ENCODE results near the gene SPTBN2.
A peak's percentile ranks its signal among the peaks of the same experiment; 100 is the strongest.
"Not testable (repeated sequence)": the region's sequence is repeated elsewhere in the genome, so short reads cannot be mapped to it uniquely, and the experiment has no call there.

The SPTBN2 gene

DNA sequence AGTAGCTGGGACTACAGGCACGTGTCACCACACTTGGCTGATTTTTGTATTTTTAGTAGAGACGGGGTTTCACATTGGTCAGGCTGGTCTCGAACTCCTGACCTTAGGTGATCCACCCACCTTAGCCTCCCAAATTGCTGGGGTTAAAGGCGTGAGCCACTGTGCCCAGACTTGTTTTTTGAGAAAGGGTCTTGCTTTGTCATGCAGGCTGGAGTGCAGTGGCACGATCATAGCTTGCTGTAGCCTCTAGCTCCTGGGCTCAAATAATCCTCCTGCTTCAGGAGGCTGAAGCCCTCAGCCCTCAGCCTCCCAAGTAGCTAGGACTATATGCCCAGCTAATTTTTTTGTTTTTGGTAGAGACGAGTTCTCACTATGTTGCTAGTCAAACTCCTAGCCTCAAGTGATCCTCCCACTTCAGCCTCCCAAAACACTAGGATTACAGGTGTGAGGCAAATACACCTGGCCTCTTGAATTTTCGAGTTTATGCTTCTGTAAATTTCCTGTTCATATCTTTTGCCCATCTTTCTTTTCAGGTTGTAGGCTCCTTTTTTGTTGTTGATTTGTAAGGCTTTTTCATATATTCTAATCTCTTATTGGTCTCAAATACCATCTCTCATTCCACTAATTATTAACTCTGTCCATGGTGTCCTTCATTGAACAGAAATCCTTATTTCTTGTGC lies 47.9 kb downstream of the SPTBN2 start:
- DNase-seq = no peak

DNA sequence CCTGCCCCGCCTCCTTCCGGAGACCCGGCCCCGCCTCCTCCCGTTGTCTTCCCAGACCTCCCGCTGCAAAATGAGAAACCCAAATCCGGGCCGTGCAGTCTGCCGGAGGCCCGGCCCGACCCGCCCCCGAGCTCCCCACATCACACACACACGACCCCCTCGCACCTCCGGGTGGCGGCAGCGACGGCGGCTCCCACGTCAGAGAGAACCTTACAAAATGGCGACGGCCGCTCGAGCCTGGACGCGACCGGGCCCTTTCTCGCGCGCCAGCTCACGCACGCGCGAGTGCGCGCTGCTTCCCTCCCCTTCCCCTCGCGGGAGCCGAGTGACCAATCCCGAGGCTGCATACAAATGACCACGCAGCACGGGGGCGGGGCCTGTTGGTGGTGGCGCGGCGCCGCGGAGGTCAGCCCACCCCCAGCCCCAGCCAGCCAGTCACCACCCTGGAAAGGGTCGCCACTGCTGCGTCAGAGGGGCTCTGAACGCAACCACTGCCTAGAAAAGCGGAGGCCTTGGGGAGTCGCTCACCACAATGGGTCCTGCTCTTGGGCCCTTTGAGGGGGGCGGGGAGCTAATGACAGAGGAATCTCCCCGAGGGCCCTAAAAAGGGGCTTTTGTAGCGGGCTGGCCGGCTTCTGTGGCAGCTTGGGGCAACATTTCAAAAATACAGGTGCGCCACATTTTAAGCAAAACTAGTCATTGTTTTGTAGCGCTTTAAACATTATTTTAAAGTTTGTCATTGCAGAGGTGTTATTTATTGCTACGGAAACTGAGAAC lies 51.2 kb downstream of the SPTBN2 start, which contains the start of gene RBM4B:
Gene RBM4B (minus strand): TSS at position 289 of the 777 bp plus-strand sequence. CDS start 808 bp downstream, outside the sequence.
- DNase-seq = peak; percentile 96

DNA sequence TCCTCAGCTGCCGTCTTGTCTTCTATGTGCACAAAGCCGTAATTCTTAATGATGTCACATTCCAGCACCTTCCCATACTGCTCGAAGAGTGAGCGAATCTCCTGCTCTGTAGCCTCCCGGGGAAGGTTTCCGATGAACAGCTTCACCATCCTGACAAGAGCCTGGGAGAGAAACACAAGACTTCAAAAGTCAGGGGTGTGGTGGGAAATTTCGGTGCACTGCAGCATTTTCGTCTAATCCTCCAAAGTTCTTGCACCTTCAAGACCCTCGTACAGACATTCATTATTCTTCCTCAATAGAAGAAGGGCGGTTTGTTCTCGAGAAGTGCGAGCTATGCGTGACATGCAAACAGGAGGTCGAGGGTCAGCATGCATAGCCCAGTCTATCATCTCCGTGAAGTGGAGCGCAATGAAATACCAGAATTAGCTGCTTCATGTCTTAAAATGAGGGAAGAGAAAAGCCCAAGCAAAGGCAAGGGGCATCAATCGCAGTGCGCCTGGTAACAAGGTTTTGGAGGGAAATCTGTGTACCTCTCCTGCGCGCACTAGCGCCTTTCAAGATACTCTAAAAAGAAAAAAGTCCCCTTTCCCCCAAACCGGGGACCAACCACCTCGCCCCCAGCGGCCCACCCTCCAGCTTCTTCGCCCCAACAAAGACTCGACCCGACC lies 52.0 kb downstream of the SPTBN2 start:
- no peak for DNase-seq

DNA sequence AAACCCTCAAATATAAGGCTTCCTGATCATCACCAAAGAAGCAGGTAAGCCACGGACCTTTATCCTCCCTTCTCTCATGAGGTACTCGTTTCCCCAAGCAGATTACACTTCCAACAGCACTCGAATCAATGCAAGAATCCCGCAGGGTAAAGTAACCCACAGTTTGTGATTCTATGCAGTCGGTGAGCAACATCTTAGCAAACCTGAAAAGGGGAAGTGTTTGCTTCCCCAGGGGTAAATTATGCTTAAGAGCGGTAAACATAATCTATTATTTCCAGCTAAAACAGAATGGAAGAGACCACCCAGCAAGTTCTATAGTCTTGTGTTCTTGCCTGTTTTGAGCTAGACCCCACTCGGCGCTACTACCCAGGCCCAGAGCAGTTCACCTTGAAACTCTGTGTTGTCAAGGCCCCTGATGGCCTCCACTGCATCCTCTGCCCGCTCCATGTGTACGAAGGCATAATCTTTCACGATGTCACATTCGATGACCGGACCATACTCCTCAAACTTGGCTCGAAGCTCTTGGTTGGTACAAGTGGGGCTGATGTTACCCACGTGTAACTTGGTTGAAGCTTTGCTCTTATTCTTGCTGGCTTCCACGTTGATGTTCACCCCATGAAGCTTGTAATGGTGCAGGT lies 52.6 kb downstream of the SPTBN2 start:
- no peak for DNase-seq

DNA sequence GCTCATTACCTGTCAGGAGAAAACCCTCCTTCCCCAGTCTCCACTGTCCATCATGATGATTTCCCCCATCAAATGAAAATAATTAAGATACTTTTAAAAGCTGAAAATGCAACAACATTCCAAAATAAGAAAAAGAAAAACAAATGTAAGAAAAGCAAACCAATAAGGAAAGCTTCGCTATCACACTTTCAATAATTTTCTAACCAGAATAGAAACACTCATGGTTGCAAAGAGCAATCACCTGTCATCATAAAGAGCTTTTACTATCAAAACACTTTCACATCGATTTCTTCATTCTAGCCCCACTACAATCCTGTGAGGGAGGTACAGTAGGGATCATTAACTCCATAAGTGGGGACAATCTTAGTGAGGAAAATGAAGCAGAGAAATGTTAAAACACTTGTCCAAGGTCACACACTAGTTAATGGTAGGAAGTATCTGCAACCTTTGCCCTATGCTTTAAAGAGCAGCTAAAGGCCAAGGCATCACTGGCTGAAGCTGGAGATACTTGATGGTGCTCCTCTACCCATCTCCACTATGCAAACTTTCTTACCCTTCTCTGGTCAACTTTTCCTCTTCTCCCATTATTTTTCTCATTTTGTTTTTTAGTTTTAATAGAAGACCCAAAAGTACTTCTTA lies 53.9 kb downstream of the SPTBN2 start:
- DNase-seq = no peak

DNA sequence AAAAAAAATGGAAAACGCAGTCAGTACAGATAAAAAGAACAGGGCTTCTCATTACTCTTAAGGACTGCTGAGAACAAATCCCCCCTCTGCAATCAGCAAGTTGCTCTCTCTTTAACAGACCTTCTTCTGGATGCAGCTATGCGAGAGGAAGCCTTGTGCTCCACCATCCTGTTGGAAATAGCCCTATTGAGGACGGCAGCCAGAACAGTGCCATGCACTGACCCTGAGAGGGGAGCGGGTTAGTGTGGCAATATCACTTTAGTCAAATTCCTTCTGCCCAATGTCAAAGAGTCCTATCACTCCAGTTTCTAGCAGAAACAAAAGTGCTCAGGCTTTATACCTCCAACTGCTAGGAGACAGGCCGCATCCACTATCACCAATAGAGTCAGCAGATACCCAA lies 58.2 kb downstream of the SPTBN2 start:
- no peak for DNase-seq

DNA sequence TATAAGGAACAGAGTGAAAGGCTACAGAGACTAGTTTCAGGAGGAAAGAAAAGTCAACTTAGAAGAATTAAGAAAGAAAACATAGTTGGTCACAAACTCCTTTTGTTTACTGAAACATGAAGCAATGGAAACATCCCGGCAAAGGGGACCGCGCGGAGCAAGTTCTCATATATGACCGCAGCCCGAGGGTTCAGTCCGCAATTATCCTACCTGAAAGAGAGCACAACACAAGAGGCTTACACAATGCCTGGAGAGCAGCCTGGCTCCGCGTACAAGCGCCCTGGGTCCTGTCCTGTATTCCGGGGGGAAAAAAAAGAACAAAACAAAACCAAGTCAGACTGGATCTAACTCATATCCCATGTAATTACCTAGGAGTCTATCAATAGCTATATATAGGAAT lies 63.6 kb downstream of the SPTBN2 start:
- no peak for DNase-seq

DNA sequence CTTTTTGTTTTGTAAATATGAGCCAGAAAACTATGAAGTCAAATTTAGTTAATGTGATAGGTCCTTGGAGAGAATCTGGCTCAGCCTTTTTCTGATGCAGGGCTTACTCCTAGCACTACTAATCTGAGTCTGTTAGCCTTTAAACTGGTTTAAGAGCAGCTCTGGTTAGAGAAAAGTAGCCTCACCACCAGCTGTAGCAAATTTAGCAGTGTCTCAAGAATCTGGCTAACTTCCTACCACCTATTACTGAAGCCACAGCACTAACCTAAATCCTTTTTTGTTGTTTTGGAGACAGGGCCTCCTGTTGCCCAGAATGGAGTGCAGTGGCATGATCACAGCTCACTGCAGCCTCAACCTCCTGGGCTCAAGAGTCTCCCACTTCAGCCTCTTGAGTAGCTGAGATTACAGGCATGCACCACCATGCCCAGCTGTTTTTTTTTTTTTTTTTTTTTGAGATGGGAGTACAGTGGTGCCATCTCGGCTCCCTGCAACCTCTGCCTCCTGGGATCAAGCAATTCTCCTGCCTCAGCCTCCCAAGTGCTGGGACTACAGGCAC lies 65.2 kb downstream of the SPTBN2 start:
- DNase-seq = no peak

DNA sequence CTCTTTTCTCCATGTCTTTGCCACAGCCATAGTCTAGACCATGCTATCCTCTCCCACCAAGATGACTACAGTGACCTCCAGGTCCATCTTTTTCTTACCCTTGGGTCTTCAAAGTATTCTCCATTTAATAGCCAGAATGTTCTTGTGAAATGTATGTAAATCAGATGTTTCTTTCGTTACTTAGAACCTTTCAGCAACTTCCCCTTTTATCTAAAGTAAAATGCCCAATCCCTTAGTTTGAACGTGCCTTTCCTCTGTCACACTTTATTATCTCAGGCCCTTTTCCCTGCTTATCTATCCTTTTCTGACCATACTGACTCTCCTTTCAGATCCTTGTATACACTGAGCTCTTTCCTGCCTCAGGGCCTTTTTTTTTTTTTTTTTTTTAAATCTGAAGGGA lies 69.3 kb downstream of the SPTBN2 start:
- DNase-seq = no peak

DNA sequence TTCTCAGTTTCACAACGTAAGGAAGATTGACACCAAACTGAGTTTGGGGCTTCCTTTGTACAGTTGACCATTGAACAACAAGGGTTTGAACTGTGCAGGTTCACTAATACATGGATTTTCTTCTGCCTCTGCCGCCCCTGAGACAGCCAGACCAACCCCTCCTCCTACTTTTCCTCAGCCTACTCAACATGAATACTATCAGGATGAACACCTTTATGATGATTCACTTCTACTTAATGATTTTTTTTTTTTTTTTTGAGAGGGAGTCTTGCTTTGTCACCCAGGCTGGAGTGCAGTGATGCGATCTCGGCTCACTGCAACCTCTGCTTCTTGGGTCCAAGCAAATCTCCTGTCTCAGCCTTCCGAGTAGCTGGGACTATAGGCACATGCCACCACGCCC lies 75.9 kb downstream of the SPTBN2 start:
- DNase-seq = no peak

DNA sequence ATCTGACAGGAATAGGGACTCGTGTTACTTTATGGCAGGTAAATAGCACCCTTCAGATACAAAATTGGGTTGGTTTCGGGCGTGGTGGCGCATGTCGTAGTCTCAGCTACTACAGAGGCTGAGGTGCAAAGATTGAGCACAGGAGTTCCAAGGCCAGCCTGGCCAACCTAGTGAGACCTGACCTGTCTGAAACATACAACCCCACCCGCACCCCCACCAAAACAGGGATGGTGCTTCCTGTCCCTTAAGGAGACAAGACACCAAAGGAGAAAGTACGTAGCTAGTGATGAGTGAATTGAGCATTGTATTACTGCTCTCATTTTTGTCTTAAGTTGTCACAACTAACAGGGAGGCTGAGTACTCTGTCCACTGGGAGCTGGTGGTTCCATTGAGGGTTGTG lies 76.4 kb downstream of the SPTBN2 start:
- DNase-seq = no peak

DNA sequence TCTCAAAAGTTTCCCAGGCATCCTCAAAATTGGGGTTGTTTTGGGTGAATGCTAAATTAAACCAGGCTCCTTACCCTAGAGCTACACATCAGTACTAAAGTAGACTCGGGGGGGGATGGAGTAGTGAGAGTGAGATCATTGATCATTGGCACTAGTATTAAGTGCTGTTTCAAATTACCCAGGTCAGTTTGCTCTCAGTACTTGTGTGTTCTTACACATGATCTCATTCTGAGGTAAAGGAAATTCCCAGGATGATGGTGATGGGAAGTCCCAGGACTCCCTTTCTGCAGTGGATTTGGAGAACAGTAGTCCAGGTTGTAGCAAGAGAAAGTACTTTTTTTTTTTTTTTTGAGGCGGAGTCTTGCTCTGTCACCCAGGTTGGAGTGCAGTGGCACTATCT lies 78.0 kb downstream of the SPTBN2 start:
- no peak for DNase-seq

DNA sequence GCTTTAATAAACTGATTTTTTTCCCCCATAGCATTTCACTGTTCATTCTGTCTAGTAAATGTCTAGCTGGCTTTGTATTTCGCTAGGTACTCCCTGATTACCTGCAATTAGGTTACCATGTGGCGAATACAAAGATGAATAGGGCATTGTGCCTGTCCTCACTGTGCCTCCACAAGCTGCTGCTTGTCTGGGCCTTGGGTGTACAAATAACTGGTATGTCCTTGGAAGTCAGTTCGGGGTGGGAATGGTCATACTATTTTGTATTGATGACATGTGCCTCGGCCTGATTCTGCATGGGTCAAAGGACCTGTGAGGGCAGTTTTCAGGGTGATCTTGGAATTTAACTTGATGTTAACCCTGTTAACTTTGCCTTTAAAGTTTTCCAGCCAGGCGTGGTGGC lies 79.1 kb downstream of the SPTBN2 start:
- no peak for DNase-seq

DNA sequence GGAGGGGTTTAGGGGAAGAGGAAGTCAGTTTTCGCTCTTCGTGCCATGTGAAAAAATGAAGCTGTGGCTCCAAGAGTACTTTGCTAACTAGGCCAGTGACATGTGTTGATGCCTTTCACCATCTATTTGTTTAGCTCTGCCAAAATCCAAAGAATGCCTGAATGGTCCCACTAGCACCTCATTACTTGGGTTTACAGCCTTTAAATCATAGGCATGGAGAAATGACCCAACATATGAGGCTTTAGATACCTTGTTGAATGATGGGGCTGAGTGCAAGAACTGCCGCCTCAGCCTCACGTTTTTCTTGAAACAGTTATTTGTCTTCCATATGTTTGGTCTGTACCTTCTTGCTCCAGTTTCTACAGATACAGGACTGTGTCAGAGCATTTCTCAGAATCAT lies 82.2 kb downstream of the SPTBN2 start:
- DNase-seq = no peak

DNA sequence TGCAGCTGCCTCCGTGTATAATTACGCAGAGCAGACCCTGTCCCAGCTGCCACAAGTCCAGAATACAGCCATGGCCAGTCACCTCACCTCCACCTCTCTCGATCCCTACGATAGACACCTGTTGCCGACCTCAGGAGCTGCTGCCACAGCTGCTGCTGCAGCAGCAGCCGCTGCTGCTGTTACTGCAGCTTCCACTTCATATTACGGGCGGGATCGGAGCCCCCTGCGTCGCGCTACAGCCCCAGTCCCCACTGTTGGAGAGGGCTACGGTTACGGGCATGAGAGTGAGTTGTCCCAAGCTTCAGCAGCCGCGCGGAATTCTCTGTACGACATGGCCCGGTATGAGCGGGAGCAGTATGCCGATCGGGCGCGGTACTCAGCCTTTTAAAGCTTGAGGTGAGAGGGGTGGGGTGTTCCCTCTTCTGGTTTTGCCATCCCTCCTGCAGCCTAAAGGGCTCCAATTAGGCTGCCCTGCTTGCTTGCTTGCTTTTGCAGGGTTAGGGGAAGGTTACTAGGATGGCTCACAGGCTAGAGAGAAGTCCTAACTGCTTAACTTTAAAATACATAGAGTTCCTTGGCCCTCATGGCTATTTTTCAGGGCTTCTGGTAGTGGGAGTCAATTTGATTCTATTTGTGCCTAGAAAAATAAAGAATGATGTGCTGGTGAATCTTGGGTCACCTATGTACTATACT lies 85.1 kb downstream of the SPTBN2 start:
- DNase-seq = no peak

DNA sequence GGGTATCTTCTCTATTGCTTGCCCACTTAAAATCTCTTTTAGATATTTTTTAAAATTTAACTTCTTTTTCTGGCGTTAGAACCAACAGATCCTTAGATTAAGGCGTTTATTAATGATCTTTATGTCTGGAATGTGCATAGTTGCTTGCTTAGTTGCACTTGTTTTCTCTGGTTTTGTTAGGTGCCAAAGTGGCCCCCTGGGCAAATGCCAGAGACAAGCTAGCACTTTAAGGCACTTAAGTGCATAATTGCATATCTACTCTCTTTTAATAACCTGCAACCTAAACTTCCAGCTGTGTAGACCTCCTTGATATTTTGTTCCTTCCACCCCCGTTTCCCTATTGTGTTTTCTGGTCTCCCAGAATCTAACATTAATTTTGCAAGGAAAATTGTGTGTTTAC lies 87.2 kb downstream of the SPTBN2 start:
- DNase-seq = no peak

DNA sequence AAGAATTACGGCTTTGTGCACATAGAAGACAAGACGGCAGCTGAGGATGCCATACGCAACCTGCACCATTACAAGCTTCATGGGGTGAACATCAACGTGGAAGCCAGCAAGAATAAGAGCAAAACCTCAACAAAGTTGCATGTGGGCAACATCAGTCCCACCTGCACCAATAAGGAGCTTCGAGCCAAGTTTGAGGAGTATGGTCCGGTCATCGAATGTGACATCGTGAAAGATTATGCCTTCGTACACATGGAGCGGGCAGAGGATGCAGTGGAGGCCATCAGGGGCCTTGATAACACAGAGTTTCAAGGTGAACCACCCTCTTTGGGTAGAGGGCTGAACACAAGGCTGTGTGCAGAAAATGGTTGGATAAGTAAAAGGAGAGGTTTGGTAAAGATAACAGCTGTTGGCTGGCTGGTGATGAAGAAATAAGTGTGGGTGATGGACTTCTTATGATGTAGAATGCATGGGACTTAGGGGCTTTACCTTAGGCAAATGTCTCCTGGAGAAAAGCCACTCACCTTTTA lies 89.1 kb downstream of the SPTBN2 start:
- not testable (repeated sequence) for DNase-seq

DNA sequence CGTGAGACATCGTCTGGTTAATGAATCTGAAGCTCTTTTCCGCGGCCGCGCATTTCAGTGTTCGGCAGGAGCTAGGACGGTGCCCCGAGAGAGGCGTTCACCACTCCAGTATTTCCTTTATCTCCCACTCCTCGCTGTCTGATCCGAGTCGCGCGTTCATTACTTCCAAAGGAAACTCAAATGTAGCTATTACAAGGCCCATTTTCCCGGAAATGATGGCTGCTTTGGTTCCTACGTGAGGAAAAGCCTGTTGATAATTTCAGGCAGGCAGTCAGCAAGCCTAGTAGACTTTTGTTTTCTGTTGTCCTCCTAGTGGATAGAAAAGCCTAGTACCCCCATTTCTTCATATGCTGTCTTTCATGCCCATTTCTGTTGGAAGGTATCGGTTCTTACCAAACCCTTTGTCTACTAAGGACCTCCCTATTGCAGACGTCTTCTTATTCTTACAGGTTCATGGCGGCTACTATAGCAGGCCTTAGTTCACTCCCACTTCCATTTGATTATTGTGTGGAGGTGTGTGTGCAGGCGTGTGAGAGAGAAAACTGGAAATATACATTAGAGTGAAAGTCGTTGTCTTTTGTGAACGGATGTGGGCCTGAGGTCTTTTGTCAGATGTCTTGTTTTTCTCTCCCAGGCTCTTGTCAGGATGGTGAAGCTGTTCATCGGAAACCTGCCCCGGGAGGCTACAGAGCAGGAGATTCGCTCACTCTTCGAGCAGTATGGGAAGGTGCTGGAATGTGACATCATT lies 89.8 kb downstream of the SPTBN2 start:
- peak; percentile 22 for DNase-seq

DNA sequence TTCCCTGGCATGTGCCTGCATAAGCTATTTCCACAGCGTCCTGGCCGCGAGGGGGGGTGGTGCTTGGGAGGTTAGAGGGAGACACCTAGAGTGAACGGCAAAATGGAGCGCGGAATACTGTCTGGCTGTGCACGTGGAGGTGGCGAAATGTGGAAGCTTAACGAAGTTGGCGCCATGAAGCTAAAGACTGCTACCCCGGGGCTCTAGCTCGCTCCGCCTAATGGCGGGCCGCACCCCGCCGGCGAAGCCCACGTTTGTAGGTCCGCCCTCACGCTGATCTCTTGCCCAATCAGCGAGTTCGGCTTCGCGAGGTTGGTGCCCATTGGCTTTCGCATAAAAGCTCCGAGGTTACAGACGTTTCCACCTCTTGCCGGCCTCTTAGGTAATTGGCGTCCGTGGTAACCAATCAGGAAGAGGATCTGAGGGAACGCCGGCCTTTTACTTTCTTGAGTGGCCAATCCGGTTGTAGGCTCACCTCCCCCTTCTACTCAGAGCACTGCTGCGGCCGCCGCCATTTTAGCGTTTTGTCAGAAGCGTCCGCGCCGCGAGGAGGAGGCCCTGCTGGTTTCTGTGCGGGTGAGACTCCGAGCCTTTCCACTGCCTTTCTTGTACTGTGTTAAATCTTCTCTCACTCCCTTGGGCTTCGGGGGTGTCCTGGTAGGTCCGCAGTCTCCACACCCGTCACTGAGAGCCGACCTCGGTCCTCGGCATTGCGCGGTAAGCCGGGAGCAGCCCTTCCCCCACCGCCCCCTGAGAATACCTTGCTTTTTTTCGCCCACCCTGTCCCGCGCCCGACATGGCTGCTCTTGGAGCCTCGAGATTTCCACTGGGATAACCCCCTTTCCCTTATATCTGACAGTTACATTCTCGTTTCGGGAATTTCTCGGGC lies 90.6 kb downstream of the SPTBN2 start, which contains the start of gene RBM4:
Gene RBM4 (plus strand): TSS at position 527 of the 889 bp plus-strand sequence. CDS start 1,009 bp downstream, outside the sequence.
- DNase-seq = peak; percentile 92

Measured in activated CD4-positive, alpha-beta T cell treated with anti-CD3 and anti-CD28 coated beads, Interleukin-2, amount 50 U/mL, for 1 hour (primary cell).